ENCODE data around the gene GRID1.

The GRID1 gene

DNA sequence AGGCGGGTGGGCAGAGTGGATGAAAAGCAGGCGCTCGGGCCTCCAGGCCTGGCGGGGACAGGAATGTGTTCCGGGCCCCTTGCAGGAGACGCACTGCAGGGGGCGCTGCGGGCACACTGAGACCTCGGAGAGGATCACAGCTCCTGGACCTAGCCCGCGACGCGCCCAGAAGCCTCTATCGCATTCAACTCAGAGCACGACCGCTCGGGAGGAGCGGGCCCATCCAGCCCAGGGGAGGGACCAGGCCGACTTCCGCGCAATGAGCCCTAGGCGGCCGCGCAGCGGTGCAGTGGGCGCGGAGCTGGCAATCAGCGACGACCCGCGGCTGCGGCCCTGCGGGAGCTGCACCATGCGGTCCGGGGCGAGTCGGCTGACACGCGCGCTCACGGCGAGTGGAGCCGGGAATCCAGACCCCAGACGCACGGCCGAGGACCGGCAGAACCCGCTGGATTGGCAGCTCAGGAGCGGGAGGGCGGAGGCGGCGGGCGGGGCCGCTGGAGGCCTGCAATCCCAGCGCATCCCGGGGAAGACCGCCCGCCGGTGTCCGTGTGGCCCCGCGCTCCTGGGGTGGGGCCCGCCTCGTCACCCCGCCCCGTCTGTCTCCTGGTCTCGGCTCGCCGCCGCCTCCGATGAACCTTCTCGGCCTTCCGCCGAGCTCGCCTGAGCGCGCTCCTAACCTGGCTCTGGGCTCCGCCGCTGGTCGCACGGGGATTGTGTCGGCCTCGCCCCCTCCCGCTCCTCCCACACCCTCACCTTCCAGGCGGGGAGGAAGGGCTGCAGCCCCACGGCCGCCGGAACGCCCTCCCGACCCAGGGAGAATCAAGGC, 33.5 kb upstream of the GRID1 start:
- DNase-seq (ENCODE audit: low read depth in 2 of 2), result peak; percentile 96 to 97
- peak overlapping the region; percentile 66 to 67 for H3K4me3 ChIP-seq (replicated peaks in 1 of 2; ENCODE audit: low read depth in 2 of 2, low read length in 2 of 2)
- peak; percentile 96 for TF ChIP-seq CTCF (IDR thresholded peaks at IDR 0.05; ENCODE audit: low read depth, low read length)

- no peak for TF ChIP-seq CTCF (IDR thresholded peaks at IDR 0.05; ENCODE audit: low read depth, low read length)
- no peak for DNase-seq (ENCODE audit: low read depth in 2 of 2)
- H3K4me3 ChIP-seq (replicated peaks in 1 of 2; ENCODE audit: low read depth in 2 of 2, low read length in 2 of 2), result no peak overlapping the region
Observed at GRCh38 chr10:86399514-86399878, 32.9 kb upstream of the GRID1 start.

- no peak for DNase-seq (ENCODE audit: low read depth in 2 of 2)
- no peak overlapping the region for H3K4me3 ChIP-seq (replicated peaks in 1 of 2; ENCODE audit: low read depth in 2 of 2, low read length in 2 of 2)
- TF ChIP-seq CTCF (IDR thresholded peaks at IDR 0.05; ENCODE audit: low read depth, low read length), result no peak
Observed at GRCh38 chr10:86397120-86397519, 30.5 kb upstream of the GRID1 start.

- no peak for TF ChIP-seq CTCF (IDR thresholded peaks at IDR 0.05; ENCODE audit: low read depth, low read length)
- no peak overlapping the region for H3K4me3 ChIP-seq (replicated peaks in 1 of 2; ENCODE audit: low read depth in 2 of 2, low read length in 2 of 2)
- no peak for DNase-seq (ENCODE audit: low read depth in 2 of 2)
Observed at GRCh38 chr10:86393862-86394455, 27.4 kb upstream of the GRID1 start.

DNA sequence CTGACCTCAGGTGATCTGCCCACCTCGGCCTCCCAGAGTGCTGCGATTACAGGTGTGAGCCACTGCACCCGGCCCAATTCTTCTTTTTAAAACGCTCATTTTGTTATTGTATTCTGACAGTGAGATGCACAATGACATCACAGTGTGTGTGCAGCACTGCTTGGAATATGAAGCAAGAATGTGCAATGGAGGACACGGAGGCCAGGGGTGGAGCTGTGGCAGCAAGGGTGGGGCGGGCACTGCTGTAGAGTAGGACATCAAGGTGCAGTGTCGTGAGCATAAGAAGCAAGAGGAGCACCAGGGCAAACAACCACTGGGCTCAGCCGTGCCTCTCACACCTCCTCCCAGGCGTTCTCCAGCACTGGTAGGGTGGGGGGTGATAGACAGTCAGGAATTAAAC, 26.8 kb upstream of the GRID1 start:
- H3K4me3 ChIP-seq (replicated peaks in 1 of 2; ENCODE audit: low read depth in 2 of 2, low read length in 2 of 2), result no peak overlapping the region
- no peak for TF ChIP-seq CTCF (IDR thresholded peaks at IDR 0.05; ENCODE audit: low read depth, low read length)
- no peak for DNase-seq (ENCODE audit: low read depth in 2 of 2)

DNA sequence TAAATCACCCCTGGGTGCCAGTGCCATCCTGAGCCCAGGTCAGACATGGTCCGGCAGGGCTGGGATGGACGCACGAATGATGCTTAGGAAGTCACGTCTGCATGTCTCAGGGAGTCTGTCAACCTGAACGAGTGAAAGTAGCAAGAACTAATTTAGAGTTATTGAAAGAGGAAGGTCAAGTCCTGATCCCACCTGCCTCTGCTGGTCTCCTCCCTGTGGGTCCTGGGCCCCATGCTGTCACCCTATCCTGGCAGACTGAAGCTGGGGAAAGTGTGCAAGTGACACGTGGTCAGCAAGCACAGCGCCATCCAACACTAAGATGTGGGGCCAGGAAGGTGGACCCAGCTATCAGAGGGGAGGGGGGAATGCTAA, 26.1 kb upstream of the GRID1 start:
- DNase-seq (ENCODE audit: low read depth in 2 of 2), result no peak
- H3K4me3 ChIP-seq (replicated peaks in 1 of 2; ENCODE audit: low read depth in 2 of 2, low read length in 2 of 2), result no peak overlapping the region
- TF ChIP-seq CTCF (IDR thresholded peaks at IDR 0.05; ENCODE audit: low read depth, low read length), result no peak
